ENCODE results near the gene FANCD2OS.
"Not testable (repeated sequence)": the region's sequence is repeated elsewhere in the genome, so short reads cannot be mapped to it uniquely, and the experiment has no call there.

FANCD2OS gene, protein sequence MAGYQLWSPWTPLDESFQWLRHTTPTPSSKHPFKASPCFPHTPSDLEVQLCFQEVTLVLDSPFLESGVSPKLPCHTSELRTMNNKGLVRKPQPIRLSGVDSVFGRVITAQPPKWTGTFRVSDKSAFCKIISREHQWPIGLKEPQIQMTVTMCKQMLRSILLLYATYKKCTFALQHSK

DNA sequence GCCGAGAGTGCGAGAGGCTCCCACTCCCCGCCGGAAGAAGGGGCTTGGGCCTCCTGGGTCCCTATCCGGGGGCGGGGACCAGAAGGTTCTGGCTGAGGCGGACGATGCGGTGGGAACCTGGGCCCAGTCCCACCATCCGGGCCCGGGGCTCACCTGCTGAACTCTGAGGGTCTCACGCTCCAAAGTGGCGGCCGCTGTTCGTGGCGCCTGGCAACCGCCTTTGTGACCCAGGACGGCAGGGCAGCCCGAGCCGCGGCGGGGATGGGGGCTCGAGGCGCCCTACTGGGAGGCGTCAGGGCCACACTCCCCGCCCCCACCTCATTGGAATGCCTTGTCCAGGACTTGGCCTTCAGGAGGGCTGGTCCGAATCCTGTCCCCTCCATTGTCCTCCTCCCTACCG, at the start of gene FANCD2OS:
FANCD2OS (minus strand) TSS at position 165 of the 400 bp plus-strand sequence. CDS start 3,481 bp downstream, outside the sequence.
- no peak for FAIRE-seq

DNA sequence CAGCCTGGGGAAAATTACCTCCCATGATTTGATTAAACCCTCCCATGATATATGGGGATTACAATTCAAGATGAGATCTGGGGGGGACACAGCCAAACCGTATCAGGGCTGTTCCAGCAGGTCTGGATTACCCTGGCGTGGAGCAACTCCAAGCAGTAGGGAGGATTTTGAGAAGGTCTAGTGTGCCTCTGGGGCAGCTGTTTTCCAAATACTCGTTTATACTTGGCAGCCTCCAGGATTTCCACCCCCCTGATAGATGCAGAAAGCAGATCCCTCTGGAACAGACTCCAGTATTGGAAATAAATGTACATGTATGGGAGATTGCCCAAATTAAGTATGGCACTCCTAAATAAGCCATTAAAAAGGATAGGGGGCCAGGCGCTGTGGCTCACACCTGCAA, 49.0 kb upstream of the FANCD2OS start:
- no peak for FAIRE-seq

DNA sequence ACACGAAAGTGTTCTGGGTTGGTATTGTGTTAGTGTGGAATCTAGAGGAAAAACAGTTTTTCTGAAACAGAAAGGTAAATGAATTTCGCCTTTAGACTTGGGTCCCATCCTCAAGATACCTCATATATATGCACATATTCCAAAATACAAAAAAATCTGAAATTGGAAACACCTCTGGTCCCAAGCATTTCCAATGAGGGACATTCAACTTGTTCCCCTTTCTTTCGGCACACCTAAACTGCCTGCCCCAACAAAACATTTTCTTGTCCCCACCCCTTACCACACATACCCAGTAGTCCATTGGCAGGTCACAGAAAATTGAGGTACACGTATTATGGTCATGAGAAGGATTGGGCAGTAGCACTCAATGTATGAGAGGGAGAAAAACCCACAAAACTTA, 47.6 kb upstream of the FANCD2OS start:
- no peak for FAIRE-seq

DNA sequence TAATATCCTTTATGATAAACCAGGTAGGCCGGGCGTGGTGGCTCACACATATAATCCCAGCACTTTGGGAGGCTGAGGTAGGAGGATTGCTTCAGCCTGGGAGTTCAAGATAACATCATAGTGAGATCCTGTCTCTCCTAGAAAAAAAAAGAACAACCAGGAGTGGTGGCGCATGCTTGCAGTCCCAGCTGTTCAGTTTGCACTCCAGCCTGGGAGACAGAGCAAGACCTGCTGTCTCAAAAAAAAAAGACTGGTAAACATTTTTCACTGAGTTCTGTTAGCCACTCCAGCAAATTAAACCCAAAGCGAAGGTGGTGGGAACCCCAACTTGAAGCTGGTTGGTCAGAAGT, 47.0 kb upstream of the FANCD2OS start:
- FAIRE-seq: no peak

DNA sequence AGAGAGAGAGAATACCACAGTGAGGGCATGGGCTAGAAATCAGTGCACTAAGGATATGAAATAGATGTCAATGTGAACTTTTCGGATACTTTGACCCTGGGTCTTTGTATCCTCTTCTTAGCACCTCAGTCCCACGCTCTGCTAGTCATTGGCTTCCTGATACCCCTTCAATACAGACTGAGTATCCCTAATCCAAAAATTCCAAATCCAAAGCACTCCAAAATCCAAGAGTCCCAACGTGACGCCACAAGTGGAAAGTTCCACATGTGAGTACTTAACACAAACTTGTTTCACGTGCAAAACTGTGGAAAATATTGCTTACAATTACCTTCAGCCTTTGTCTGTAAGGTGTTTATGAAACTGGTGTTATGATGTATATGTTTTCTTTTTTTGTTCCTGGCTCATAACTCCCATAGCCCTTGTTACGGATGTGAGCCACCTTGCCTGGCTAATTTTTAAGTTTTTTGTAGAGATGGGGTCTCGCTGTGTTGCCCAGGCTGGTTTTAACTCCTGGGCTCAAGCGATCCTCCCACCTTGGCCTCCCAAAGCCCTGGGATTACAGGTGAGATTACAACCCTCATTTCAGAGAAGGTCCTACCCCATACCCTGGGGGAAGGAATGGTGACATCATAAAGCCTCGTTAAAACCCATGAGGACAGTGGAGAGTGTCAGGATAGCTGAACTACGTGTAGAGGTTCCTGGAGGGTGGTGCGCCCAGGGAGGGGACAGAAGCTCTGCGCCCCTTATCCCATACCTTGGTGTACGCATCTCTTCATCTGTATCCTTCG, 46.5 kb upstream of the FANCD2OS start:
- FAIRE-seq: no peak

DNA sequence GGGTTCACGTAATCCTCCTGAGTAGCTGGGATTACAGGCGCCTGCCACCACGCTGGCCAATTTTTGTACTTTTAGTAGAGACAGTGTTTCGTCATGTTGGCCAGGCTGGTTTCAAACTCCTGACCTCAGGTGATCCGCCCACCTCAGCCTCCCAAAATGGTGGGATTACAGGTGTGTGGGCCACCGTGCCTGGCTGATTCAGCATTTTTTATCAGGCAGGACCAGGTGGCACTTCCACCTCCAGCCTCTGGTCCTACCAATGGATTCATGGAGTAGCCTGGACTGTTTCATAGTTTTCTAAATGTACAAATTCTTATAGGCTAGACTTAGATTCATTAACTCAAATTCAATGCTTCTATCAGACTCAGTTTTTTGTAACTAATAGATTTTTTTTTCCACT, 42.9 kb upstream of the FANCD2OS start:
- no peak for FAIRE-seq

DNA sequence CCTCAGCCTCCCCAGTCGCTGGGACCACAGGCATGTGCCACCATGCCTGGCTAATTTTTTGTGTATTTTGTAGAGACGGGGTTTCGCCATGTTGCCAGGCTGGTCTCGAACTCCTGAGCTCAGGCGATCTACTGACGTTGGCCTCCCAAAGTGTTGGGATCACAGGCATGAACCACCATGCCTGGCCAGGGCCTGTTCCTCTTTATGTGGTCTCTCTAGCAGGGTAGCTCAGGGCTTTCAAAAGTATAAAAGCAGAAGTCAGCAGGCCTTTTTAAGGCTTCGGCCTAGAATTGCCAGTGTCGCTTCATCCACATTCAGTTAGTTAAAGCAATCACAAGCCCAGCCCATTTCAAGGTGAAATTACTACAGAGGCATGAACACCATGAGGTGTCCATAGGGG, 41.2 kb upstream of the FANCD2OS start:
- FAIRE-seq: no peak

DNA sequence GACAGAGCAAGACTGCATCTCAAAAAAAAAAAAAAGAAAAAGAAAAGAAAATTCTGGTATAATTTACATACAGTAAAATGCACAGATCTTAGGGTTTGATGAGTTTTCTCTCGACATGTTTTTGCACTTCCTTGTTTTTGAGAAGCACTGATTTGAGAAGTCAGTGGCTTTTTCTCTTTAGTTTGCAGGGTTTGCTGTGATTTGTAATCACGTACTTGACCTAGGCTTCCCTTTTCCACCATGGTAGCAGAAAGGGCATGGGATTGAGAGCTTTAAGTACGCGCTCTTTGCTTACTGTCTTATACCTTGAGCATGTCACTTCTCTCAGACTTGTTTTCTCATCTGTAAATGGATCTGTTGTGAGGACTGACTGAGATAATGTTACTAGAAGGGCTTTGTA, 37.6 kb upstream of the FANCD2OS start:
- no peak for FAIRE-seq

DNA sequence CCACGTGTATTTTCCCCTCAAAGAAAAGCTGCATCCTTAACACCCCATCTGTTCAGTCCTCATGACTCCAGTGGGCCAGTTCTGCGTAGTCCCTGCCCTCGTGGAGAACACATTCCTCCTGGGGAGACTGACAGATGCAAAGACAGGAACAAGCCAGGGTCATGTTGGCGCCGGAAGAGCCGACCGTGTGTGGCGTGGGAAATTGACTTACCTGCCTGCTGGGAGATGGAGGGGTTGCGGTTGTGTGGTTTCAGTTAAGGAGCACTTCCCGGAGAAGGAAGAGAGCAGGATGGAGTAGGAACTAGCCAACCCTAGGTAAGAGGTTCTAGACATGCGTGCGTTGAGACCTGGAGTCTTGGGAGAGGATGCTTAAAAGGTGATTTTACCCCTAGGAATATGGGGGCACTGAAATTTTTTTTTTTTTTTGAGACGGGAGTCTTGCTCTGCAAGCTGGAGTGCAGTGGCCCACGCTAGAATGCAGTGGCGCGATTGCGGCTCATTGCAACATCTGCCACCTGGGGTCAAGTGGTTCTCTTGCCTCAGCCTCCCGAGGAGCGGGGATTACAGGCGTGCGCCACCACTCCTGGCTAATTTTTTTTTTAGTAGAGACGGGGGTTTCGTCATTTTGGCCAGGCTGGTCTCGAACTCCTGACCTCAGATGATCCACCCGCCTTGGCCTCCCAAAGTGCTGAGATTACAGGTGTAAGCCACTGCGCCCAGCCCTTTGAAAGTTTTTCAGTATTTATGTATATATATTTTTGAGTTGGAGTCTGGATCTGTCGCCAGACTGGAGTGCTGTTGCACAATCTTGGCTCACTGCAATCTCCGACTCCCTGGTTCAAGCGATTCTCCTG, 34.9 kb upstream of the FANCD2OS start:
- FAIRE-seq: no peak

DNA sequence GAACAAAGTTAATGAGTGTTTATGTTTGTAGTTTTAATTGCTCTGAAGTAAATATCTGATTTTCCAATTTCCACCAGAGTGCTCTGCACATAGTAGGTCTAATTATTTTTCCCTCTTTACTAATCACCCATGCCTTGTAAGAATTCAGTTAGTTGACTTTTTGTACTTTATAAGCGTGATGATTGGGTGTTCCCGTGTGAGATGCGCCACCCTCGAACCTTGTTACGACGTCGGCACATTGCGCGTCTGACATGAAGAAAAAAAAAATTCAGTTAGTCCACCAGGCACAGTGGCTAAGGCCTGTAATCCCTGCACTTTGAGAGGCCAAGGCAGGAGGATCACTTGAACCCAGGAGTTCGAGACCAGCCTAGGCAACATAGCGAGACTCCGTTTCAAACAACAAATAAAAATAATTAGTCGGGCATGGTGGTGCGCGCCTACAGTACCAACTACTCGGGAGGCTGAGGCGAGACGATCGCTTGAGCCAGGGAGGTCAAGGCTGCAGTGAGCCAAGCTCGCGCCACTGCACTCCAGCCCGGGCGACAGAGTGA, 33.0 kb upstream of the FANCD2OS start:
- no peak for FAIRE-seq

DNA sequence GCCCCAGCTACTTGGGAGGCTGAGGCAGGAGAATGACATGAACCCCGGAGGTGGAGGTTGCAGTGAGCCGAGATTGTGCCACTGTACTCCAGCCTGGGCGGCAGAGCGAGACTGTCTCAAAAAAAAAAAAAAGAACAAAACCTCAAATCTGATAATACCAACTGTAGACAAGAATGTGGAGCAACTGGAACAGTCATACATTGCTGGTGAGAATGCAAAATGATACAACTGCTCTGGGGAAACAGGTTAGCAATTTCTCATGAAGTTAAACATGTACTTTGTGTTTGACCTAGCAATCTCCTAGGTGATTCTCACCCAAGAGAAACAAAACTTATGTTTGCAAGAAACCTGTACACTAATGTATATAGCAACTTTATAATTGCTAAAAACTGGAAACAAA, 29.1 kb upstream of the FANCD2OS start:
- FAIRE-seq: no peak

DNA sequence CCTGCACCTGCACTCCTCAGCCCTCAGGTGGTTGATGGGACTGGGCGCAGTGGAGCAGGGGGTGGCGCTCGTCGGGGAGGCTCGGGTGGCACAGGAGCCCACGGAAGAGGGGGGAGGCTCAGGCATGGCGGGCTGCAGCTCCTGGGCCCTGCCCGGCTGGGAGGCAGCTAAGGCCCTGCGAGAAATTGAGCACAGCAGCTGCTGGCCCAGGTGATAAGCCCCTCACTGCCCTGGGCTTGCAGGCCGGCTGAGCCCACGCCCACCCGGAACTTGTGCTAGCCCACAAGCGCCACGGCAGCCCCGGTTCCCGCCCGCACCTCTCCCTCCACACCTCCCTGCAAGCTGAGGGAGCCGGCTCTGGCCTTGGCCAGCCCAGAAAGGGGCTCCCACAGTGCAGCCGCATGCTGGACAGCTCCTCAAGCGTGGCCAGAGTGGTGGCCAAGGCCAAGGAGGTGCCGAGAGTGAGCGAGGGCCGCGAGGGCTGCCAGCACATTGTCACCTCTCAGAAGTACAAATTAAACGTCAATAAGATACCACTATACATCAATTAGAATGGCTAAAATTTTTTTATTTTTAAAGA, 28.5 kb upstream of the FANCD2OS start:
- FAIRE-seq: no peak

DNA sequence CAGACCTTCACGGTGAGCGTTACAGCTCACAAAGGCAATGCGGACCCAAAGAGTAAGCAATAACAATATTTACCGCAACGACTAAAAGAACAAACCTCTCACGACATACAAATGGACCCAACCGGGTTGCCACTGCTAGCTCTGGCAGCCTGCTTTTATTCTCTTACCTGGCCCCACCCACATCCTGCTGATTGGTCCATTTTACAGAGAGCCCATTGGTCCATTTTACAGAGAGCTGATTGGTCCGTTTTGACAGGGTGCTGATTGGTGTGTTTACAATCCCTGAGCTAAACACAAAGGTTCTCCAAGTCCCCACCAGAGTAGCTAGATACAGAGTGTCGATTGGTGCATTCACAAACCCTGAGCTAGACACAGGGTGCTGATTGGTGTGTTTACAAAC, 27.8 kb upstream of the FANCD2OS start:
- FAIRE-seq: not testable (repeated sequence)

DNA sequence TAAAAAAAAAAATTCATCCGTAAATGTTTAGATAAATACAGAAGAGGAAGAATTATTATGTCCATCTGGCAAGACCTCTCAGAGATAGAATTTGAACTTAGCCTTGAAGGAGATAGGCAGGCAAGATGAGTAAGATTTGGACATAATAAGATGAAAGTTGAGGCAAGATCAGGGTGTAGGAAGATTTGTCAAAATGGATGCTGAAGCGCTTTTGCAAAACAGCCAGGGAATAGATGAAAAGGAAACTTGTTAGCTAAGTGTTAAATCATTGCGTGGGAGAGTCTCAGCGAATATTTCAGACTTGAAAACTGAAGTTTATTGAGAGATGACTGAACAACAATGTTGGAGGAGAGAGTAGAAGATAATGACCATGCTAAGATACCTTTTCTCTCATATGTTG, 14.7 kb upstream of the FANCD2OS start:
- FAIRE-seq: no peak

DNA sequence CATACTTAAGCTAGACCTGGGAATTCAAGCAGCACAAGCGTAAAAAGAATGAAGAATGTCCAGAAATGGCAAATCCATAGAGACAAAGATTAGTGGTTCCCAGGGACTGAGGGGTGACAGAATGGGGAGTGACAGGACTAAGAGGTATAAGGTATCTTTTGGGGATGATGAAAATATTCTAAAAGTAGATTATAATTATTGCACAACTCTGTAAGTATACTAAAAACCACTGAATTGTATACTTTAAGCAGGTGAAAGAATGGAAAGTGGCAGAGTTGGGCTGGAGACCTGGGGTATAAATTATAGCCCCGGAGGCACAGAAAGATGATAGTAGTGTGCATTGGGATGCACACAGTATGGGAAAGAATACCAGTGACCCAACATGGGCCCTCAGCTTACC, 13.0 kb upstream of the FANCD2OS start:
- no peak for FAIRE-seq

DNA sequence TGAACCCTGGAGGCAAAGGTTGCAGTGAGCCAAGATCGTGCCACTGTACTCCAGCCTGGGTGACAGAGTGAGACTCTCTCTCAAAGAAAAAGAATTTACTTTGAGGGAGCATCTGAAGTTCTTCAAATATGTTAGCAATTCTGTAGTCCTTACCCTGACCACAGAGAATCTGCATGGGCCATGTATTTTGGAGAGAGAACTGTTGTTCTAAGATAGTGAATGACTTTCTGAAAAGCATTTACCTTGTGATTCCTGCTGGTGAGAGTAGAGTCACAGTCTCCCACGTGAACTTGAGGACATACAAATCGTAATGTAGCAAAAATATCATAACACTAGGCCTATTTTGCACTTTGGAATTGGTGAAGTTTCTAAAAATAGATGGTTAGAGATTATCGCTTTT, 11.3 kb upstream of the FANCD2OS start:
- FAIRE-seq: no peak

DNA sequence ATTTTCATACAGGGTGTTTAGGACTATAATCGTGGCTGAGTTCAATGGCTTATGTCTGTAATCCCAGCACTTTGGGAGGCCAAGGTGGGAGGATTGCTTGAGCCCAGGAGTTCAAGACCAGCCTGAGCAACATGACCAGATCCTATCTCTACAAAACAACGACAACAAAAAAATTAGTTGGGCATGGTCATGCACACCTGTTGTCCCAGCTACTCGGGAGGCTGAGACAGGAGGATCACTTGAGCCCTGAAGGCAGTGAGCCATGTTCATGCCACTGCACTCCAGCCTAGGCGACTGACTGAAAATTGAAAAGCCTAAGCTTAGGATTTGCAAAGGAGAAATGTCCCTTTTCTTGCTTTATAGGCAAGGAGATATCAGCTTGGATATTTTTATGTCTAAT, 8.9 kb upstream of the FANCD2OS start:
- no peak for FAIRE-seq

DNA sequence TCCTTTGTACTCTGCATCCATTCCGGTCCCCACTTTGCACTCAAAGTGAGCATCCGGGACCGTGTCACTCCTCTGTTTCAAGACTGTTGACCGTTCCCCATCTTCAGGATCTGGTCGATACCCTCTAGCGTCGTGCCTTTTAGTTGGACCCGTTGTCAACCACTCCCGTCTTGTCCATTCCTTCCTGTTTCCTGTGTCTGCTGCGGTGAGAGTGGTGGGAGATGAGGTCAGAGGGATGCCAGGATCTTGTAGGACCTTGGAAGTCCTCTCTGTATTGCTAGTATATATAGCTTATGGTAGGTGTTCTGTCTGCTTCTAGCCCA, 8.0 kb upstream of the FANCD2OS start:
- no peak for FAIRE-seq

DNA sequence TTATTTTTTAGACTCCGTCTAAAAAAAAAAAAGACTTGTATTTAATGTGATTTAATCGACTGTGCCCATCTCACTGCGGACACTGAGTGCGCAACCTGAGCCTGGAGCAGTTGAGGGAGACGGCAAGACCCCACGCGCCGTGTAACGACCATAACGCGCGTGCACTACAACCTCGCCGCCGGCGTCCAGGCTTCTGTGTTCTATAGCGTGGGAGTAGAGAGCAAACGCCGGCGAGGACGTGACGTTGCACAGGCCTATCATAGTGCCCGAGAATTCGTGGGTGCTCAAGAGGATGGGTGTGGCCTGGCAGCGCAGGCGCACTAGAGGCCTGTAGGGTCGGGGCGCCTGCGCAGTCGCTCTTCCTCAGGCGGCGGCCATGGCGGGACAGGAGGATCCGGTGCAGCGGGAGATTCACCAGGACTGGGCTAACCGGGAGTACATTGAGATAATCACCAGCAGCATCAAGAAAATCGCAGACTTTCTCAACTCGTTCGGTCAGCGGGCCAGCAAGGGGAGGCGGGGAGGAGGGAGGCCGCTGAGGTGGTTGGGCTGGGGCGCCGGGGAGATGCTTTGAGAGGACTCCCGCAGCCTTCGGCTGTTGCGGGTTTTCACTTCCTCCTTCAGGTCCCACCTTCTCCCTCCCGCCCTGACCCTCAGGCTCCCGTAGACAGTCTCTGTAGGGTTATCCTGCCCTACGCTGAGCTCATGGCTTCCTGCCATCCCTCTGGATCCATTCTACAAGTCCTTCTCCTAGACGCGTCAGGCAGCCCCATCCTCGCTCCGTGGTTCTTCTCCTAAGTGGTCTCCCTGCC, 7.5 kb upstream of the FANCD2OS start, which contains the start of gene BRK1:
BRK1 (plus strand) TSS at position 350 of the 812 bp plus-strand sequence; CDS start at position 377, 27 bp downstream.
- FAIRE-seq: no peak

DNA sequence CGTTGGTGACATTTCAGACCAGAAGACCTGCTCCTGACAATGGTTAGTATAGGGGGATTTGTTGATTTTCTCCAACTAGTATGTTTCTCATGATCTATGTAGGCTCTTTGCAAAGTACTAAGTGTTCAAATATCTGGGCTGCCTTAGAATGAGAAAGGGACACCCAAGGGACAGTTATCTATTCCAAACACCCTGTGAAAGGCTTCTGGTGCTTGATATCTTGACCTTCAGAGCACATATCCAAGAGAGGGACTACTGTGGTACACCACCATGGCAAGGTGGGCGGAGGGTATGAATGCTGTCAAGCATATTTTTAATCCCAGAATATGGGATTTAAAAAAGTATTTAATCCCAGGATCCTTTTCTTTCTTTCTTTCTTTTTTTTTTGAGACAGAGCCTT, 1.1 kb downstream of the FANCD2OS start:
- FAIRE-seq: no peak

DNA sequence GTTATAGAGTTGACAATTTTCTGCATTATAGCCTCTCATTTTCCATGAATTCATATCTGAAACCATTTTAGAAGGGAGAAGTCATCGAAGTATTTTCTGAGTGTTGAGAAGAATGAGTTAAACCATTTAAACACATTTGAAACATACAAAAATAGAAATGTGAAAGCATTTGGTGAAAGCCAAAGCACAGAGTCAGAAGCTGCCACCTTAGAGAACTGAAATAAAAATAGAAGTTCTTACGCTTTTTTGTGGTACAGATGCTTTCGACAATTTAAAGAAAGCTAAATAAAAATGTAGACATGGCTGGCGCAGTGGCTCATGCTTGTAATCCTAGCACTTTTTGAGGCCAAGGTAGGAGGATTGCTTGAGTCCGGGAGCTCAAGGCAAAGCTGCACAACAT, 9.0 kb downstream of the FANCD2OS start:
- no peak for FAIRE-seq

DNA sequence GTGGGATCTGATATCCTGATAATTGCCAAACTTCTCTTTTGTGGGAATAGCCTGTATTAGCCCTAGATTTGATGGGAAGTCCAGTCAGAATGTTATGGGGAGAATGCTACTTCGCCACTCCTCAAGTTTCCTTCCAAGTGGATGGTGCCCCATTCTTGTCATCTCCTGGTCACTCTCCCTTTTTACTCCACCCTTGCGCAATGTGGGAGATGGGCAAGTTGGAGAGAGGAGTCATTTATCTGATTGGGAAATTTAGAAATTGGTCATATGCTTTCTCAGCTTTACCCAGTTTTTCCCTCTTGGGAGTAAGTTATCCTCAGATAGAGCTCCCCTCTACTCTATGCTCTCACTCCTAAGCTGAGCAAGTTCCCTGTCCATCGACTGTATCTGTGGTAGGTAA, 14.4 kb downstream of the FANCD2OS start:
- no peak for FAIRE-seq
